ENCODE data around the gene PCDHGA8.

Gene PCDHGA8

GRCh38 chr5:141422742-141423291 lies 30.4 kb downstream of the PCDHGA8 start:
- no peak for TF ChIP-seq ZNF350 (tag by site-specific recombination; IDR thresholded peaks at IDR 0.05)
- TF ChIP-seq, protein P1, sequence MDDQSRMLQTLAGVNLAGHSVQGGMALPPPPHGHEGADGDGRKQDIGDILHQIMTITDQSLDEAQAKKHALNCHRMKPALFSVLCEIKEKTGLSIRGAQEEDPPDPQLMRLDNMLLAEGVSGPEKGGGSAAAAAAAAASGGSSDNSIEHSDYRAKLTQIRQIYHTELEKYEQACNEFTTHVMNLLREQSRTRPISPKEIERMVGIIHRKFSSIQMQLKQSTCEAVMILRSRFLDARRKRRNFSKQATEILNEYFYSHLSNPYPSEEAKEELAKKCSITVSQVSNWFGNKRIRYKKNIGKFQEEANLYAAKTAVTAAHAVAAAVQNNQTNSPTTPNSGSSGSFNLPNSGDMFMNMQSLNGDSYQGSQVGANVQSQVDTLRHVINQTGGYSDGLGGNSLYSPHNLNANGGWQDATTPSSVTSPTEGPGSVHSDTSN (CRISPR knock-in tag; IDR thresholded peaks at IDR 0.05) = no peak
- no peak for TF ChIP-seq ZNF211 (tag by site-specific recombination; IDR thresholded peaks at IDR 0.05; ENCODE audit: low read depth)
- TF ChIP-seq REST (tag by site-specific recombination; IDR thresholded peaks at IDR 0.05) = 0 out of 2 replicates have a peak, but pooled peaks have one; percentile 50
- Histone ChIP-seq H3K36me3 (ENCODE audit: control insufficient read depth in 2 of 2, insufficient read depth in 1 of 2, low read length in 2 of 2) (no peaks in the 10 kb centered on the region), H3K4me1 (ENCODE audit: control insufficient read depth, insufficient read depth, low read length) (no peaks in the 10 kb centered on the region), H3K4me3 (ENCODE audit: low read depth, low read length) (no peak overlapping the region), H3K9me3 (ENCODE audit: control insufficient read depth, insufficient read depth, low read depth, low read length) (no peaks in the 10 kb centered on the region; the same call in 1 of the 2 replicates), H3K27ac (ENCODE audit: extremely low read depth, low read depth, low read length) (no peak overlapping the region)
- POLR2A ChIA-PET = no interaction called here
- CTCF ChIA-PET = interaction anchor here (0.6 to 7.0 kb wide), 7 partner anchors 14 to 229 kb away, joined by 3 to 160 read pairs (median 6); partner anchors contain the start of gene PCDHB14

- no peaks in the 10 kb centered on the region for H3K4me1 ChIP-seq (ENCODE audit: control insufficient read depth, insufficient read depth, low read length)
- CTCF ChIA-PET = interaction anchor here (1.1 to 5.4 kb wide), 5 partner anchors 31 to 132 kb away, joined by 3 to 38 read pairs (median 4); partner anchors contain the start of gene PCDHGB5
- no peak for TF ChIP-seq ZNF792 (tag by site-specific recombination; IDR thresholded peaks at IDR 0.05)
- TF ChIP-seq, protein P2, sequence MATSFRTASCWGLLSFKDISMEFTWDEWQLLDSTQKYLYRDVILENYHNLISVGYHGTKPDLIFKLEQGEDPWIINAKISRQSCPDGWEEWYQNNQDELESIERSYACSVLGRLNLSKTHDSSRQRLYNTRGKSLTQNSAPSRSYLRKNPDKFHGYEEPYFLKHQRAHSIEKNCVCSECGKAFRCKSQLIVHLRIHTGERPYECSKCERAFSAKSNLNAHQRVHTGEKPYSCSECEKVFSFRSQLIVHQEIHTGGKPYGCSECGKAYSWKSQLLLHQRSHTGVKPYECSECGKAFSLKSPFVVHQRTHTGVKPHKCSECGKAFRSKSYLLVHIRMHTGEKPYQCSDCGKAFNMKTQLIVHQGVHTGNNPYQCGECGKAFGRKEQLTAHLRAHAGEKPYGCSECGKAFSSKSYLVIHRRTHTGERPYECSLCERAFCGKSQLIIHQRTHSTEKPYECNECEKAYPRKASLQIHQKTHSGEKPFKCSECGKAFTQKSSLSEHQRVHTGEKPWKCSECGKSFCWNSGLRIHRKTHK (tag by site-specific recombination; IDR thresholded peaks at IDR 0.05) = no peak
- no peak for TF ChIP-seq ZNF140 (tag by site-specific recombination; IDR thresholded peaks at IDR 0.05)
- TF ChIP-seq YY1 (tag by site-specific recombination; IDR thresholded peaks at IDR 0.05) = no peak
- TF ChIP-seq ZNF214 (tag by site-specific recombination; IDR thresholded peaks at IDR 0.05; ENCODE audit: borderline replicate concordance) = no peak
- no peak for TF ChIP-seq ZNF501 (tag by site-specific recombination; IDR thresholded peaks at IDR 0.05)
- TF ChIP-seq ZBTB17 (tag by site-specific recombination; IDR thresholded peaks at IDR 0.05) = no peak
- TF ChIP-seq ZNF121 (tag by site-specific recombination; IDR thresholded peaks at IDR 0.05) = no peak
- no peak for TF ChIP-seq MEIS1 (CRISPR knock-in tag; IDR thresholded peaks at IDR 0.05; ENCODE audit: borderline replicate concordance)
- TF ChIP-seq RBAK (tag by site-specific recombination; IDR thresholded peaks at IDR 0.05) = no peak
- TF ChIP-seq ZBTB8A (tag by site-specific recombination; IDR thresholded peaks at IDR 0.05) = no peak
- TF ChIP-seq ZNF707 (tag by site-specific recombination; IDR thresholded peaks at IDR 0.05) = no peak
- TF ChIP-seq GLIS1 (tag by site-specific recombination; IDR thresholded peaks at IDR 0.05) = no peak
- H3K4me3 ChIP-seq (ENCODE audit: low read depth, low read length) = no peak overlapping the region
- POLR2A ChIA-PET = no interaction called here
- no peaks in the 10 kb centered on the region for H3K9me3 ChIP-seq (ENCODE audit: control insufficient read depth, insufficient read depth, low read depth, low read length)
- H3K27ac ChIP-seq (ENCODE audit: extremely low read depth, low read depth, low read length) = no peak overlapping the region
- H3K36me3 ChIP-seq (ENCODE audit: control insufficient read depth in 2 of 2, insufficient read depth in 1 of 2, low read length in 2 of 2) = no peaks in the 10 kb centered on the region
Observed at GRCh38 chr5:141427783-141428426, 35.5 kb downstream of the PCDHGA8 start.
